Endothelial cell of umbilical vein (primary cell): ENCODE measurements around the gene RPL39.

ENCODE experiments used
- CTCF ChIP-seq, 2 donors: IDR thresholded peaks; 1 replicate in 1 of 2; 2 replicates in 1 of 2; pipeline ENCODE4 v1.5.1; 2011; ENCODE audit warnings: low read length in 2 of 2, mild to moderate bottlenecking in 2 of 2, moderate library complexity in 2 of 2, control low read depth in 1 of 2, inconsistent platforms in 1 of 2, low read depth in 1 of 2; ENCODE audit not compliant: insufficient read depth in 1 of 2; ENCODE audit errors: extremely low read depth in 1 of 2
- EZH2 ChIP-seq: IDR thresholded peaks from 2 replicates; pipeline ENCODE4 v1.6.1; 2012; ENCODE audit warnings: borderline replicate concordance, low read depth, mild to moderate bottlenecking, moderate library complexity, low read length, inconsistent platforms; ENCODE audit not compliant: severe bottlenecking
- GATA2 ChIP-seq: IDR thresholded peaks from 2 replicates; pipeline ENCODE4 v1.7.0; 2011; ENCODE audit warnings: low read depth, mild to moderate bottlenecking, moderate library complexity, mixed read lengths, low read length; ENCODE audit not compliant: insufficient read length, insufficient read depth
- MAX ChIP-seq: IDR thresholded peaks from 2 replicates; pipeline ENCODE4 v1.6.1; 2011; ENCODE audit not compliant: insufficient read depth, insufficient read length
- POLR2A ChIP-seq: IDR thresholded peaks from 2 replicates; pipeline ENCODE4 v1.6.1; 2012; ENCODE audit warnings: low read depth, mild to moderate bottlenecking, control low read depth, low read length
- POLR2AphosphoS5 ChIP-seq: IDR thresholded peaks from 2 replicates; pipeline ENCODE4 v1.6.1; 2012; ENCODE audit warnings: low read depth, mild to moderate bottlenecking, control low read depth, low read length, moderate library complexity; ENCODE audit not compliant: insufficient read depth

DNA sequence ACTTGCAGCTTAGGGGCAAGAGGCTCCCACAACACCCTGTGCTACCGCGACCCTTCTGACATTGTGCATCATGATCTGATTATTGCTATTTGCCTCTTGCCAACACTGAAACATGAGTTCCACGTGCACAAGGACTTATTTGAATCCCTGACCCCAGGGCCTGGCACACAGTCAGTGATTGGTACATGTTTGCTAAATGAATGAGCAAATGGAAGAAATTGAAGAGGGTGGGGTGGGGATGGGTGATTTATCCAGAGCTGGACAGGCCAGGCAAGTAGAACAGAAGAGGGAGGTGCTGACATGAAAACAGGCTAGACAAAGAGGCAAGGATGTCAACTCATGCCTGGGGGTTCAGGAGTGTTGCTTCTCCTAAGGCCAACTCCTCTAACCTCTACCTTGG lies 24.9 kb upstream of the RPL39 start:
- TF ChIP-seq CTCF (IDR thresholded peaks at IDR 0.05; ENCODE audit: extremely low read depth in 1 of 2, insufficient read depth in 1 of 2, low read depth in 1 of 2, low read length in 2 of 2), result no peak
- TF ChIP-seq POLR2AphosphoS5, result no peak
- TF ChIP-seq GATA2, result no peak
- no peak for TF ChIP-seq EZH2
- TF ChIP-seq POLR2A, result no peak
- TF ChIP-seq MAX, result no peak
